ENCODE data around the gene USP13. TPM values are rescaled to one million over a fixed set of nuclear protein-coding genes. Genes with fewer than 3 reads are reported as not detected.

The USP13 gene
- polyA plus RNA-seq, 3 donors: 0.31 to 1.6 (median 1.2) TPM

DNA sequence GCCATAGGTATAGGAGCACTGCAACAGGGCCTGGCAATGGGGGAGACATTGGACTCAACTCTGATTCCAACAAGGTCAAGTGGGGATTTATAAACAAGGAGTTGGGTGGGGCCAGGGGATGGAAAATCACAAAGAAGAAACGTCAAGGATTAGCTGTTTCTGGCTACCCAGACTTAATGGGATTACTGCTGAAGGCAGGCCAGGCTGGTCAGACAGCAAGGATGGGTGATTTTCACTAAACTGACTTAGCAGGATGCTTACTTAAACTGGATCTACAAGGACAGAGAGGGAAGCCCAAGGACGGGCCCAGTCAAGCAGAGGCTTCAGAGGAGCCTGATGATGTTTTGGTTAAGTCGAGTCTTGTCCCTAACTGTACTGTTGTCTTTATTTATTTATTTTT lies 76.2 kb downstream of the USP13 start:
- Histone ChIP-seq H3K27me3 (ENCODE audit: control insufficient read depth in 2 of 2, insufficient read depth in 2 of 2, low read length in 2 of 2) (no peaks in the 10 kb centered on the region), H3K4me1 (ENCODE audit: control insufficient read depth in 1 of 2, insufficient read depth in 2 of 2, low read length in 2 of 2) (peaks cover 8% of the 10 kb centered on the region in 2 donors), H3K4me3 (replicated peaks in 1 of 3; ENCODE audit: low read depth in 2 of 3, low read length in 3 of 3) (no peak overlapping the region), H3K9ac (ENCODE audit: insufficient read depth, low read length, poor library complexity, severe bottlenecking) (no peak overlapping the region), H3K79me2 (ENCODE audit: insufficient read depth, low read length) (no peaks in the 10 kb centered on the region), H3K27ac (ENCODE audit: low read depth in 1 of 2, low read length in 2 of 2) (no peak overlapping the region), H4K20me1 (ENCODE audit: insufficient read depth, low read length) (no peaks in the 10 kb centered on the region), H3K9me3 (replicated peaks in 1 of 2; ENCODE audit: control insufficient read depth in 1 of 2, insufficient read depth in 1 of 2, low read length in 2 of 2) (no peaks in the 10 kb centered on the region), H3K4me2 (replicated peaks; ENCODE audit: extremely low read depth, low read length, poor library complexity, severe bottlenecking) (no peak overlapping the region), H3K36me3 (replicated peaks in 1 of 2; ENCODE audit: control insufficient read depth in 1 of 2, insufficient read depth in 2 of 2, low read length in 2 of 2) (peaks cover 0 to 7% of the 10 kb centered on the region in 2 donors), H2AFZ (ENCODE audit: insufficient read depth, low read depth, low read length, poor library complexity, severe bottlenecking) (no peak overlapping the region)
- no peak for DNase-seq
- H3K4me1 Mint-ChIP-seq: peaks cover 11% of the 10 kb centered on the region
- TF ChIP-seq CTCF (IDR thresholded peaks at IDR 0.05): no peak
- no peak overlapping the region for H3K27ac Mint-ChIP-seq
- H3K27me3 Mint-ChIP-seq (ENCODE audit: low read depth in 3 of 3): peaks cover 0 to 2% (median 0%) of the 10 kb centered on the region in 3 donors
- H3K4me3 Mint-ChIP-seq: no peak overlapping the region
- peaks cover 0 to 2% (median 0%) of the 10 kb centered on the region in 7 donors for H3K9me3 Mint-ChIP-seq
- intact Hi-C loops (cut with micrococcal nuclease): no loop called here
- 94% methylated on average over 2 of the region's 3 CpGs for WGBS (ENCODE audit: insufficient coverage)
- H3K36me3 Mint-ChIP-seq: peaks cover 4 to 13% of the 10 kb centered on the region in 2 donors

GRCh38 chr3:179729981-179730380 lies 77.1 kb downstream of the USP13 start:
- H3K36me3 Mint-ChIP-seq: peaks cover 4 to 13% of the 10 kb centered on the region in 2 donors

More at GRCh38 chr3:179729981-179730380, 77.1 kb downstream of the USP13 start:
- H3K27ac ChIP-seq (ENCODE audit: low read depth in 1 of 2, low read length in 2 of 2): no peak overlapping the region
- no peak overlapping the region for H3K27ac Mint-ChIP-seq
- peaks cover 8% of the 10 kb centered on the region in 2 donors for H3K4me1 ChIP-seq (ENCODE audit: control insufficient read depth in 1 of 2, insufficient read depth in 2 of 2, low read length in 2 of 2)
- no peak overlapping the region for H3K4me2 ChIP-seq (replicated peaks; ENCODE audit: extremely low read depth, low read length, poor library complexity, severe bottlenecking)
- no peaks in the 10 kb centered on the region for H3K27me3 ChIP-seq (ENCODE audit: control insufficient read depth in 2 of 2, insufficient read depth in 2 of 2, low read length in 2 of 2)
- intact Hi-C loops (cut with micrococcal nuclease): no loop called here
- peaks cover 0 to 2% (median 0%) of the 10 kb centered on the region in 7 donors for H3K9me3 Mint-ChIP-seq
- H2AFZ ChIP-seq (ENCODE audit: insufficient read depth, low read depth, low read length, poor library complexity, severe bottlenecking): no peak overlapping the region
- no peak for TF ChIP-seq CTCF (IDR thresholded peaks at IDR 0.05)
- H3K4me3 ChIP-seq (replicated peaks in 1 of 3; ENCODE audit: low read depth in 2 of 3, low read length in 3 of 3): no peak overlapping the region
- H3K36me3 ChIP-seq (replicated peaks in 1 of 2; ENCODE audit: control insufficient read depth in 1 of 2, insufficient read depth in 2 of 2, low read length in 2 of 2): peaks cover 0 to 7% of the 10 kb centered on the region in 2 donors
- DNase-seq: no peak
- WGBS (ENCODE audit: insufficient coverage): 83% methylated on average over 1 of the region's 2 CpGs
- H3K4me1 Mint-ChIP-seq: peaks cover 11% of the 10 kb centered on the region
- no peaks in the 10 kb centered on the region for H3K27me3 Mint-ChIP-seq (ENCODE audit: low read depth in 3 of 3)
- no peaks in the 10 kb centered on the region for H3K9me3 ChIP-seq (replicated peaks in 1 of 2; ENCODE audit: control insufficient read depth in 1 of 2, insufficient read depth in 1 of 2, low read length in 2 of 2)
- H3K79me2 ChIP-seq (ENCODE audit: insufficient read depth, low read length): no peaks in the 10 kb centered on the region
- H3K4me3 Mint-ChIP-seq: no peak overlapping the region
- H3K9ac ChIP-seq (ENCODE audit: insufficient read depth, low read length, poor library complexity, severe bottlenecking): no peak overlapping the region
- H4K20me1 ChIP-seq (ENCODE audit: insufficient read depth, low read length): no peaks in the 10 kb centered on the region
